Tibial nerve (tissue), 4 donors: ENCODE results near the gene SPECC1. TPM values are rescaled to one million over a fixed set of nuclear protein-coding genes. Genes with fewer than 3 reads are reported as not detected.

Experiments
- DNase-seq, 2 donors: peaks; one replicate each; pipeline ENCODE4 v3.0.0-alpha.2; 2019; ENCODE audit warnings: low spot score in 2 of 2
- H3K27ac ChIP-seq, 4 donors: fragments of 200-600 bp; sonication (generic) in 3 of 4; one replicate each; pipeline ENCODE4 v1.5.1; 2017 to 2019; ENCODE audit warnings: mild to moderate bottlenecking in 1 of 4
- H3K27me3 ChIP-seq, 2 donors: fragments of 200-600 bp; sonication (generic) in 1 of 2; one replicate each; pipeline versions ENCODE4 v1.5.1 to v1.6.0; 2017 to 2019
- H3K36me3 ChIP-seq, 3 donors: fragments of 200-600 bp; sonication (generic); one replicate each; pipeline ENCODE4 v1.5.1; 2018 to 2019
- H3K4me1 ChIP-seq, 4 donors: fragments of 200-600 bp; sonication (generic) in 3 of 4; one replicate each; pipeline ENCODE4 v1.5.1; 2017 to 2019
- H3K4me3 ChIP-seq, 4 donors: fragments of 200-600 bp; sonication (generic) in 3 of 4; one replicate each; pipeline ENCODE4 v1.5.1; 2017 to 2019; ENCODE audit warnings: mild to moderate bottlenecking in 1 of 4, moderate library complexity in 1 of 4
- H3K9me3 ChIP-seq, 4 donors: fragments of 200-600 bp; sonication (generic) in 3 of 4; one replicate each; pipeline ENCODE4 v1.5.1; 2017 to 2019
- CTCF ChIP-seq, 5 experiments: fragments of 200-600 bp in 3 of 5; fragments of 450-650 bp in 2 of 5; sonication (generic) in 3 of 5; IDR thresholded peaks; one replicate each; pipeline ENCODE4 v1.5.1; 2016 to 2019; ENCODE audit warnings: antibody characterized with exemption in 5 of 5, mild to moderate bottlenecking in 3 of 5, moderate library complexity in 2 of 5
- EP300 ChIP-seq, 2 donors: sonication (generic); formaldehyde crosslinking; IDR thresholded peaks; one replicate each; pipeline ENCODE4 v1.6.1; 2017; ENCODE audit warnings: antibody characterized with exemption in 2 of 2, mild to moderate bottlenecking in 1 of 2
- POLR2A ChIP-seq, 2 donors: fragments of 450-650 bp; IDR thresholded peaks; one replicate each; pipeline ENCODE4 v1.6.1; 2017; ENCODE audit warnings: antibody characterized with exemption in 2 of 2, mild to moderate bottlenecking in 2 of 2, moderate library complexity in 2 of 2
- WGBS, 2 donors: methylation state at CpG; one replicate each; pipeline ENCODE4 v1.1.5; 2018; 5-methylcytosine and 5-hydroxymethylcytosine counted together
- total RNA-seq, 4 donors: library from RNA; depleted of rRNA; stranded (reverse); fragments of >200 nt; gene quantifications; one replicate each; pipeline ENCODE4 v1.1.0, GENCODE V29; 2016

SPECC1 gene
- total RNA-seq, 4 donors from 2014 or later = 63.2 to 139 (median 98.1) TPM

GRCh38 chr17:20213449-20213848 is 204.3 kb downstream of the SPECC1 start:
- H3K36me3 ChIP-seq = peaks cover 0 to 21% (median 0%) of the 10 kb centered on the region in 3 donors
- no peaks in the 10 kb centered on the region for H3K4me1 ChIP-seq
- TF ChIP-seq EP300 (IDR thresholded peaks at IDR 0.05) = no peak
- no peak for TF ChIP-seq POLR2A (IDR thresholded peaks at IDR 0.05)
- TF ChIP-seq CTCF (IDR thresholded peaks at IDR 0.05) = no peak
- no peak overlapping the region for H3K27ac ChIP-seq
- no peaks in the 10 kb centered on the region for H3K27me3 ChIP-seq
- H3K4me3 ChIP-seq = no peak overlapping the region
- no peaks in the 10 kb centered on the region for H3K9me3 ChIP-seq
- no peak for DNase-seq

GRCh38 chr17:20214794-20215193 is 205.6 kb downstream of the SPECC1 start:
- Histone ChIP-seq H3K27me3 (no peaks in the 10 kb centered on the region), H3K4me3 (no peak overlapping the region), H3K9me3 (peaks cover 0 to 2% (median 0%) of the 10 kb centered on the region in 4 donors), H3K4me1 (no peaks in the 10 kb centered on the region), H3K27ac (no peak overlapping the region), H3K36me3 (peaks cover 0 to 21% (median 0%) of the 10 kb centered on the region in 3 donors)
- TF ChIP-seq POLR2A (IDR thresholded peaks at IDR 0.05) (no peak), CTCF (IDR thresholded peaks at IDR 0.05) (no peak), EP300 (IDR thresholded peaks at IDR 0.05) (no peak)
- no peak for DNase-seq
- 82 to 85% methylated on average over 5 to 8 of the region's 8 CpGs for WGBS, 2 donors

- no peak overlapping the region for H3K4me3 ChIP-seq
- H3K9me3 ChIP-seq = peaks cover 0 to 5% (median 0%) of the 10 kb centered on the region in 4 donors
- WGBS, 2 donors = 76% methylated on average over 6 of the region's 6 CpGs
- H3K4me1 ChIP-seq = no peaks in the 10 kb centered on the region
- TF ChIP-seq POLR2A (IDR thresholded peaks at IDR 0.05) (no peak), EP300 (IDR thresholded peaks at IDR 0.05) (no peak), CTCF (IDR thresholded peaks at IDR 0.05) (no peak)
- H3K27ac ChIP-seq = no peak overlapping the region
- H3K36me3 ChIP-seq = peaks cover 0 to 10% (median 0%) of the 10 kb centered on the region in 3 donors
- H3K27me3 ChIP-seq = no peaks in the 10 kb centered on the region
- DNase-seq = no peak
Observed at GRCh38 chr17:20216154-20216815, 207.1 kb downstream of the SPECC1 start.

GRCh38 chr17:20216853-20217252 is 207.7 kb downstream of the SPECC1 start:
- no peak overlapping the region for H3K27ac ChIP-seq
- 73 to 81% methylated on average over 3 of the region's 3 CpGs for WGBS, 2 donors
- H3K36me3 ChIP-seq = peaks cover 0 to 6% (median 0%) of the 10 kb centered on the region in 3 donors
- no peaks in the 10 kb centered on the region for H3K4me1 ChIP-seq
- peaks cover 0 to 5% (median 0%) of the 10 kb centered on the region in 4 donors for H3K9me3 ChIP-seq
- no peaks in the 10 kb centered on the region for H3K27me3 ChIP-seq
- no peak for DNase-seq
- no peak overlapping the region for H3K4me3 ChIP-seq
- TF ChIP-seq EP300 (IDR thresholded peaks at IDR 0.05) (no peak), CTCF (IDR thresholded peaks at IDR 0.05) (no peak), POLR2A (IDR thresholded peaks at IDR 0.05) (no peak)

- no peak for DNase-seq
- WGBS, 2 donors = 90 to 96% methylated on average over 4 of the region's 4 CpGs
- H3K27me3 ChIP-seq = no peaks in the 10 kb centered on the region
- H3K9me3 ChIP-seq = peaks cover 0 to 5% (median 0%) of the 10 kb centered on the region in 4 donors
- H3K36me3 ChIP-seq = no peaks in the 10 kb centered on the region
- H3K27ac ChIP-seq = no peak overlapping the region
- H3K4me1 ChIP-seq = no peaks in the 10 kb centered on the region
- no peak overlapping the region for H3K4me3 ChIP-seq
- TF ChIP-seq EP300 (IDR thresholded peaks at IDR 0.05) (no peak), POLR2A (IDR thresholded peaks at IDR 0.05) (no peak), CTCF (IDR thresholded peaks at IDR 0.05) (no peak)
Observed at GRCh38 chr17:20217677-20218076, 208.5 kb downstream of the SPECC1 start.
